Astrocyte of the hippocampus (primary cell): Measurements from ENCODE around the gene LRRC1.

Source experiments
- DNase-seq: peaks from one replicate; pipeline ENCODE4 v3.0.0; 2011; ENCODE audit warnings: low read depth, low spot score

LRRC1 gene

DNA sequence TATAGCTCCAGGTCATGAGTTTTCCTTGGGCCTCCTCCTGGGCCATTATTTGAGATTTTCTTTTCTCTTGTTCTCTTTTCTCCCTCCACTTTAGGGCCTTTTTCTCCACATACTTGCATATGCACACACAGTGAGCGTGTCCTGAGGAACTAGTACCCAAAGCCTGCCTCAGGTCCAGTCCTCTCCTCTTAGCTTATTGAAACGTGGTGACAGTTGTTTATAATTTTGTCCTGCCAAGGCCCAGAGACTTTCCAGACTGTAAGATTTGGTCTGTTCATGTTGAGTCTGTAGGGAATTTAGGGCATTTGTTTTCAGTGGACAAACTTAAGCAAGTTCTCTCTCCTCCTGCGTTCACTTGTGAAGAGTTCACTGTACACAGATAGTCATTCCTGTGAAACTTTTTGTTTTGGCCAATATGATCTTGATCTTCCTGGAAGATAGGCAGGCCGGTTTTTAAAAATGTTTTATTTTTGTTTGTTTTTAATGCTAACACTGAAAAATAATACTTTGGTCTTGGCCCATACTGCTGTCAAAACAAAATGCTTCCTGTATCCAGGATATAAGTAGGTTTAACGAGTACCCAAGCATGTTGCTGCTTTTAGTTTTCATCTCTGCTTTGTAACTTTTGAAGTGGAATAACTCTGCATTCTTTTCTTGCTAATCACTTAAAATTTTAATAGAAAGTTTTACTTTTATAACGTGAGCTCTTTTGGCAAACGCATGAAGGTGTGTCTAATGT is 20.7 kb downstream of the LRRC1 start:
- no peak for DNase-seq

DNA sequence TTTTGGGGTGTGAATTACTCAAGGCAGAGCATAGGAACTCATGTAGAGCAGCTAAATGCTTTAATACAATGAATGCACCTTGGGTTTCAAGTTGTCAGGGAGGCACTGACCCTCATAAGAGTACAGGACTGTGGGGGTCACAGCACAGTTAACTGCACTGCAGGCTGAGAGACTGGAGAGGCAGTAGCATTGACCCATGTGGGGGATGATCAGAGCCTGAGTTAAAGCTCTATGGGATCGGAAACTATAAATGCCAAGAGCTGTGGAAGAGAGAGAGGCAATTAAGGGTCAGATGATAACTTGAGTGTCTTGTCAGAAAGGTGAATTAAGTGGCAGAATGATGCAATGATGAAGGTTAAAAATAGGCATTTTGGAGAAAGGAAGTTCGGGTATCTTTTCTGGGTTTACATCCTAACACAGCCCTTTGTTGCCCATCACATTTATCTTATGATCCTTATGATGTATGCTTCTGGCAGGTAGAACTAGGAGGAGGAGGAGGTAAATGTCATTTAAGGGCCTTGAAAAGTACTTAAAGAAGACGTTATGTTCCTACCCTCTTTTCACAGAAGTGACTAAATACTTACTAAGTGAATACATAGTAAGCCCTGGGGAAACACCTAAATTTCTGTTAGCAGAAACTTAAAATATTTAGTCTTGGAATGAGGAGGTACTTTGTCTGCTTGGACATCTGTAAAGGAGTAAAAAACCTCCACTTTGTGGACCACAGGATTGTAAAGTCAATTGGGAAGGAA is 24.2 kb downstream of the LRRC1 start:
- no peak for DNase-seq

DNA sequence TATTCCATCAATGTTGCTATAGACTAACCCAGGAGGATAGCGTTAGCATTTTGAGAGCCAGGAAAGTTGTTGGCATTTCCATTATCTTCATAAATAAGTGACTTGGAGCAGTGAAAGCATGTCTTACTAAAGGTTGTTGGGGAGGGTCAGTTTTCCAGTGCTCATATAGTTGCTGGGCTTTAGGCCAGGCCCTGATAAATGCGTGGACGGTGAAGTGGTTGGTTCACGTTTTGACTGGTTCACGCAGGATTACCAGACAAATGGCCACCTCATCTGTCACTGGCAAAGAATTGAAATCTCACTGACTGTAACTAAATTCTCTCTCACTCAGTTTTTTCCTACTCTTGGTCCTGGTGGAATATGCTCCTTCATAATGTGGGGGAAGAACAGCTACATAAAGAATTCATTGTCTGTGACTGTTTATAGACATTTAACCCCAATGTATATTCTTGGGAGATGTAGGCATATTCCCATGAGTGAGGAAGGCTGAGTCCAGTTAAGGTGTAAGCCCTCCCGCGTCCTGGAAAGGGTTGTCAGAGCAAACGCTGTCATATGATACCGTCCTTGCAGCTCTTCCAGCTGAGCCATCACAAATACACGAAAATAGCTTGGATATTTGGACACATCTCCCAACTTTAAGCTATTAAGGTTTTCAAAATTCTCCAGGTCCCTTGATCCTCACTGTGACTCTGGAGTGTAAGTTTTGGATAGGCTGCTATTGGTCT is 27.8 kb downstream of the LRRC1 start:
- no peak for DNase-seq

DNA sequence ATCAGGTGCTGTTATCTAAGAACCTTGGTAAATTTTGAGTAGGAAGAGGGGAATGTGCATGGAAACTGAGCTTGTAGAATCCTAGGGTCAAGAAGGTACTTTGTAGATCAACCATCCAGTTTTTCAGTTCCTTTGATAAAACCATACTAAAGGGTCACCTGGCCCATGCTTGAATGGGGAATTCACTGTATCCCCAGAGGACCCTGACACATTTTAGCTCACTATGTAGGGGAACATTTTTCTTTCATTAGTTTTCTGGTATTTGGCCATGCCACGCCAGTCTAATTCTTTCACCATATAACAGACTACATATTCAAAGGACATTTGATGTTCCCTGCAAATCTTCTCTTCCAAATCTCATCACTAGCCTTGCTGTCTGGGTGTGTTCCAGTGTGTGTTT is 29.9 kb downstream of the LRRC1 start:
- DNase-seq, result no peak

DNA sequence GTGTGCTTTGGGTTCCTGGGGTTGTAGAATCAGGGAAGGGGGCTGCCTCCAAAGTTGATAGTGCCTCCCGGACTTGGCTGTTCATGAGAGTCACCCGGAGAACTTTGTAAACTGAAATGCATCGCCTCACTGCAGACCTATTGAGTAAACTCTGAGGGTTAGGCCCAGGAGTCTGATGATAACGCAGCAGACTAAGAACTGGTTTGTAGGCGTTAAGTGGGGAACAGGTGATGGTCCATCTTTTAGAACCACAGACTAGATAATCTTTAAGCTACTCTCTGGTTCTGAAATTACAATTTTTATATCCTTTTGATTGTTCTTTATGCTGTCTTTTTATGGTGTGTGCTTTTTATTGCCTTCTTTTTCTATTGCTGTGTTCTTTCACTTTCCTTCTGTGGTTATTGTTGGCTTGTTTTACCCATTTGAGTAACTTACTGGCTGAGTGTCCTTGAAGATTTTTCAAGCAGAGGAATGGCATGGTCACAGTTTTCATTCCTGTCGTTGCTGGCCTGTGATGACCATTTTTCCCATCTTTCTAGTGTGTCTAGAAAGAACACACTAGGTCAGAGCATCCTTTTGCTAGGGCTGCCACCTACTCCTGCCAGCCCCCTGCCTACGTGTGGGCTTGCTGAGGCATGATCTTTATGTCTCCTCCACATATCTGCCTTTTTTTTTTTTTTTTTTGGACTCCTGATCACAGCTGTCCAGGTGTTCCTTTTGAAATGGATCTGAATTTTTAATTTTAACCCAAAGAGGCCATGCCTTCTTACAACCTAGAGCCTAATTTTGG is 30.9 kb downstream of the LRRC1 start:
- DNase-seq, result no peak

DNA sequence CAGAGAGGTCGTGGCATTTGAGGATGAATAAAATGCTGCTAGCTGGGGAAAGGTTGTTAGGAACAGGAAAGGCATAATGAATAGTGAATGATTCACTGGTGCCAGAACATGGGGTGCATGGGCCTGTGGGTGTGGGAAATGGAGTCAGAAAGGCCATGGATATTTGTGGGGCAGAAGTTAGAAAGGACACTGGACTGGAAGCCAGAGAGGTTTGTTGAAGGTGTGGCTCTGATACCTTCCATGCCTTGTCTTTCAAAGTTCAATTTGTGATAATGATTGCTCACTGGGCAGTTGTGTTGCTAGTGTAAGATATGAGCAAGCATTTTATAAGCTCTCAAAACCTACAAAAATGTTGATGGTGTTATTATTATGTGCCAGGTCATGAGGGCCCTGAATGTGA is 32.7 kb downstream of the LRRC1 start:
- no peak for DNase-seq

DNA sequence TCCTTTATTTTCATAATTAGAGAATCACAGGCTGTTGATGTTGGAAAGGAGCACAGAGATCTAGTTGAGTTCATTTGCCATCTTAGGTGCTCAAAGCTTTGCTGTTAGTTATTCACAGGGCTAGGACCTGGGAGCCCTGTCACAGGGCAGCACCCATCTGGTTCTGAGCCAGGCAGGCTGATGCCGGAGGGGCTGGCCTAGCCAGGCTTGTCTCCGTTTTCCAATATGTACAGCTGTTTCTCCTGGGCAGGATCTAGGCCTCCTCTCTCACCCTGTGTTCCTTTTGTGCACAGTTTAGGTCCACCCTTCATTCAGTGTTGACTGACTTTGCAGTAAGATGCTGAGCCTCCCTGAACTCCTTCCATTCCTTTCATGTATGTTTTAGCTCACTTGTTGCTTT is 33.4 kb downstream of the LRRC1 start:
- DNase-seq, result no peak

DNA sequence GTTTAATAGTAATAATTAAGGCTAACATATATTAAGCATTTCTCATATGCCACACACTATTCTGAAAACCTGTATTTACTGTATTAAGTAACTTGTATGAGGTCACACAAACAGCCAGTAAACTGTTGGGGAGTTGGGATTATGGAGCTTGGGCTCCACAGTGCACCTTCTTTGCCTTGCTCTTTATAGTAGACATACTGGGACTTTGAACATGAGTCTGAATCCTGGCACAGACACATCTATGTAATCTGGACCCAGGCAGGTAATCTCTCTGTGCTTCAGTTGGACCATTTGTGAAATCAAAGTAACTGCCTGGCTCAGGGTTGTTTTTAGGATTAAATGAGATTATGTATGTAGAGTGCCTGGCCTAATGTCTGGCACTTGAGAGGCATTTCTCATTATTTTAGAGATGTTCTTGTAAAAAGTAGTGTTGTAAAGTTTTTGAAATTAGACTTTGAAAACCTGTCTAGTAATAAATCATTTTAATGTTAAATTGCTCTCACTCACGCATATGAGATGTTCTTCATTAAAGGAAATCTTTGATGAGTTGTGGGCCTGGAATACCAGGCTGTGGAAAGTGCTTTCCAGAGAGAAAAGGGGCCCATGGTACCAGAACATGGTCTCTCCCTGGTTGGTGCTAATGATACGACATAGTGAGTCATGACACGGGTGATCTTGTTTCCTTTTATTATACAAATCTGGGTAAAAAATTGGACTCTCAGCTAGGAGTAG is 34.3 kb downstream of the LRRC1 start:
- no peak for DNase-seq

DNA sequence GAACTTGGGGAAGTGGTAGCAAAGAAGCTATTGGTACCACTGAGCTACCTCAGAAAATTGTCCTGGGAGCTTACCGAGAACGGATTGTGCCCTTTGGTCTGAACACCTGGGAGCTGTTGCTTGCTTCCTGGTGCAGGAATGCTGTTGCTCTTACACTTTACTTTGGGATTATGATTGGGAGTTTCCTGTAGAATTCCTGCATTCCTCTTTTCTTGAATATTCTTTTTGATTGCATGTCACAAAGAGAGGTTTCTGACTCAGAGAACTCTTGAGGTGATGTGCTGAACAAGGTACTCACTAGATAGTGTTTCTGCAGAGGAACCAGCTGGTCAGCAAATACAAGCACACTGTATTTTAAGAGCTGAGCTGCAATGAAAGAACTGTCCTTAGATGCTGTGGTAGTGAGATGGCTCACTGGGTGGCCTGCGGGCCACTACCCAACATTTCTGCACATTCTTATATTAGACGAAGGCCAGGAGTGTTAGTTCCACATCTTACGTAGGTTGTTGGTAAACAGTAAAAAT is 35.0 kb downstream of the LRRC1 start:
- DNase-seq, result no peak

DNA sequence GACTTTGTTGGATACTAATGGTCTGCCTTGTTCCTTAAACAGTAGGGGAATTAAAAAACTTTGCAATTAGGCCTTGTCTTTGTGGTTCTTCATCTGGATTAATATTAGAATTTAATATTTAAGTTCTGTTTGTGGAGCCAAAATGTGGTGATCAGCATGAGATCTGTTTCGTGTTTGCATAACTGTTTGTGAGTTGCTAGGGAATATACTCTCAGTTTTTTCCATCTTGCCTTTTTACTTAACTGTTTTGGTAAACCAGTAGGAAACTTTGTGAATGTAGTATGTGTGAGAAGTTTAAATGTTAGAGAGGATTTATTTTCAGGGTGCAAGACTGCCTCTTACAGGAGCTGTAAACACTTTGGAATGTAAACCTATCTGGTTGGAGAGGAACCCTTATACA is 35.6 kb downstream of the LRRC1 start:
- no peak for DNase-seq

DNA sequence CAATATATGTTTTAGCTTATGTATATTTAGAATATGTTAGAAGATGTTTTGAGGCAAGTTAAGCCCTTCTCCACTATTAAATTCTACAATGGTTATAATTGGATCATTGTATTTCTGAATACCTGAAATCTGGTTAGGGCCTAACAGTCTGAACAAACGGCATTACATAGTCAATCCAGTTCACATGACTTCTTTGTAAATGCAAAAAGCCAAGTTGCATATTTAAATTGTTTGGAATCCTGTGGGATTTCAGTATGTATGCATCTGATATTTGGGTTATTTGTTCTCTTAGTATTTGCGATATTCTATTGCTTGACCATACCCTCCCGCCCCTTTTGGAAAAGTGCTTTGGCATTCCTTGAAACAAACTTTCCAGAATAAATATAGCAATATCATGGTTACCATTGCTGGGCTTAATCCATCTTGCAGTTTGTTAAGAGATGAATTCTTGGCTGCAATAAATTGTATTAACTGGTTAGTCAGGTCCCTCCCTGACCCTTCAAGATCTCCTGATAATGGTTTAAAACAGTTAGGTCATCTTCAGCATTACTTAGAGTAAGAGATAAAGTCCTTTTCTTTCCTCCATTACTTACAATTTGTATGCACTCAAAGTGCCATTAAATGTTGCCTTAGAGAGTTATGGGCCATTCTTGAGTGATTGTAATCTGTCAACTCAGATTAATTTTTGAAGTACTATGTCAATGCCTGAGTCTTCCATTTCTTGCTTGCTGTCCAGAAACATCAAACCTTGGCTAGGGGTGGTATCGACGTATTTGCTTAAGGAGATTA is 36.5 kb downstream of the LRRC1 start:
- no peak for DNase-seq

DNA sequence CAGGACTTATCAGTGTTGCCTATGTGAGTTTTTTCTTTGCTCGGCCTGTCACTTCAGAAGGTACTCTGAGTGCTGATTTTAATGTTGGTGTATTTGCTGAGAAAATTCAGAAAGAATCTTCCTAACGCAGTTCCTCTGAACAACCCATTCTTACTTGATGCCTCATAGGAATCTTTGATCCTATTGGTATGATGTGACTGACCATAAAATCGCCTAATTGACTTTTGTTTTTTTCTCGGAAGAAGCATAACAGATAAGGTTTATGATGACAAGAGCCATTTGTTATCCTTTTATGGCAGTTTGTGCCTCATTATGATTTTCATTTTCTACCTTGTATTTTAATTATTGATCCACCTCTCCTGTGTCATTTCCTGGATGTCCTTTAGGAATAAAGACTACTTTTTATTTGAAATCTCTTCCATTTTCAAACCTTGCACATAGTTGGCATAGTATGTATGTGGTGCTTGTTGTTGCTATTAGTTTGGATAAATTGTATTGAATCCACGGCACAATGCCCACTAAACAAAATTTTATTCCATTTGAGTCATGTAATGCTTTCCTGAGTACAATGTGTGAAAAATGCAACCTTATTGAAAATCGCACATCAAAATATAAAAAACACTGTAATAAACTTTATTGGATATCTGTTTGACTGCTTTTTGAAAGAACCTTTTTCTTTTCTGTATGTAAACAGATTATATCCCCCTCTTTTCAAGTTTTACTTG is 37.3 kb downstream of the LRRC1 start:
- no peak for DNase-seq

DNA sequence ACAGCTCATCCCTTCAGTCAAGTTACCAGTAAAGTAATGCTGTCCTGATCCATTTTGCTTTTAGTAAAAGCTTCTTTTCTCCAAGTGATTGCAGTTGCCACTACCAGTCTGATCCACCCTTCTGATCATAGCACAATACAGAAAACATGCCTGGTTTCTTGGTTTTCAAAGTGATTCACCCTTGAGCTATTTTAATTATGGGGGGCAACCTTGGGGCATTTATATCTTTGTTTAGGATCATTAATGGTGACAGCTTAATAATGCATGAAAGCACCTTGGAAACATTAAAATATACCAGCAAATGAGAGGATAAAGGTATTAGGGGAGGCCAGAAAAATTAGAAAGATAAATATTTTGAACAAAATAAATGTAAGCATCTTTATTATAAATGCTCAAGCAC is 38.4 kb downstream of the LRRC1 start:
- peak; percentile 44 for DNase-seq

DNA sequence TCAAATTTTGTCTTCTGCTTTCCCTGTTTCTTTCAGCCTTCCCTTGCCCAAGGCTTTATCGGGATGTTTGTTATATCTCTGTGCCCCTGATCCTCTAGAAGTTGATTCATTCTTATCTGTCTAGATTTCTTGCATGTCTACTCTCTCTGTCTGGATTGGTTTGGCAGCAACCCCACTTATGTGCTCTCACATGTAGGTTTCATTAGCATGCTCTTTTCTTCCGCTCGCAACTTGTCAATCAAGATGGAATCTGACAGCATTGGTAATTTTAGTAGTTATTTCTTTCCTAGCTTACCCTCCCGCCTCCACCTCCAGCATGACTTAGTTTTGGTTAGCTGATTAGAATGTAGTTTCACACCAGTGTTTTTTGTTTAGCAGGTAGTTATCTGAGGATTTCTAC is 39.3 kb downstream of the LRRC1 start:
- no peak for DNase-seq

DNA sequence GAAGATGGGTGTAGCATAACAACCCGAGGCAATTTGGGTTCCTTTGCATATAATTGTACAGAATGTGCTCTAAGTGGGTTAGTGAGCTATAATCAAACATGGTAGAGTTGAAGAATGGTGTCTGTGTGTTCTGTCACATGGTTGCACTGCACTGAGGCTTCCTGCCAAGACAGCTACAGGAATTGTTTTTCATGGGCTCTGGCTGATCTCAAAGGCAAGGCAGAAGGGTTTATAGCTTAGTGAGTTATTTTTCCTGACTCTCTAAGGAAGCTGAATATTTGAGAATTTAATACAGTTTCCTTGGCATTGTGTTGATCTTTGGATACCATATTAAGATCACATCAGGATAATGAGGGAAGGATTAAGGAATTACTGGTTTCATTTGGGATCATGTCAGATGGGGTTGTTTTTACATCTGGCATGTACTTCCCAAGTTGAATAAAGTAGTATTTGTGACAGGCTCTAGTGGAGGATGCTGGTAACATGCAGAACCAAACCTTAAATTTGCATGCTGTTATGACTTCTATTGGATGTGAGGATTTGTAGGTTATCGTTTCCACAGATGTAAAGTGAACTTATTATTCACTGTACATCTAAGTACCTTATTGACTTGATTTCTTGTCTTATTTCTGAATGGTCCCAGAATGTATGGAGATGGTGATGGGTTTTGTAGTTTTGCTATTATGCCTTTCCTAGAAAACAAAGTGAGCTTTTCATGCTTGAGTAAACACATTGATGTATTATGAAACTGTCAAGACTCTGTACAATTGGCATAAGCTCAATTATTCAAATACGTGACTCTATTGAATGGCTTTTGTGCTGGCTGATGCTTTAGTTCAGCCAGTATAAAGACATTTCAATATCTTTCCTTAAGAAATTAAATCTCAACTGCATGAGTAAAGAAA is 43.3 kb downstream of the LRRC1 start:
- peak; percentile 63 for DNase-seq

DNA sequence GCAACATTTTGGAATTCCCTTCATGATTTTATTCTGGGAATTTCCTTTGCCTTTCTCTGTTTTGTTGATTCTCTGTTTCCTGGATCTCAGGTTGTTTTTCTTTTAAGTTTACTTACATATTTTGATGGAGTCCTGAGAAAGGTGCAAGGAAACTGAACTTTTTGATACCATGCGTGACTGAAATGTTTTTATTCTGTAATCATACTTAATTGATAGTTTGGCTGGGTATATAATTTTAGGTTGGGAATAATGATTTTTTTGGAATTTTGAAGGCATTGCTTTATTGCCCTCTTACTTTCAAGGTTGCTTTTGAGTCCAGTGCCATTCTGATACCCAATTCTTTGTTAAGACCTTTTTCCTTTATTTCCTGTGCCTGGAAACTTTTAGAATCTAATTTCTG is 45.2 kb downstream of the LRRC1 start:
- no peak for DNase-seq

DNA sequence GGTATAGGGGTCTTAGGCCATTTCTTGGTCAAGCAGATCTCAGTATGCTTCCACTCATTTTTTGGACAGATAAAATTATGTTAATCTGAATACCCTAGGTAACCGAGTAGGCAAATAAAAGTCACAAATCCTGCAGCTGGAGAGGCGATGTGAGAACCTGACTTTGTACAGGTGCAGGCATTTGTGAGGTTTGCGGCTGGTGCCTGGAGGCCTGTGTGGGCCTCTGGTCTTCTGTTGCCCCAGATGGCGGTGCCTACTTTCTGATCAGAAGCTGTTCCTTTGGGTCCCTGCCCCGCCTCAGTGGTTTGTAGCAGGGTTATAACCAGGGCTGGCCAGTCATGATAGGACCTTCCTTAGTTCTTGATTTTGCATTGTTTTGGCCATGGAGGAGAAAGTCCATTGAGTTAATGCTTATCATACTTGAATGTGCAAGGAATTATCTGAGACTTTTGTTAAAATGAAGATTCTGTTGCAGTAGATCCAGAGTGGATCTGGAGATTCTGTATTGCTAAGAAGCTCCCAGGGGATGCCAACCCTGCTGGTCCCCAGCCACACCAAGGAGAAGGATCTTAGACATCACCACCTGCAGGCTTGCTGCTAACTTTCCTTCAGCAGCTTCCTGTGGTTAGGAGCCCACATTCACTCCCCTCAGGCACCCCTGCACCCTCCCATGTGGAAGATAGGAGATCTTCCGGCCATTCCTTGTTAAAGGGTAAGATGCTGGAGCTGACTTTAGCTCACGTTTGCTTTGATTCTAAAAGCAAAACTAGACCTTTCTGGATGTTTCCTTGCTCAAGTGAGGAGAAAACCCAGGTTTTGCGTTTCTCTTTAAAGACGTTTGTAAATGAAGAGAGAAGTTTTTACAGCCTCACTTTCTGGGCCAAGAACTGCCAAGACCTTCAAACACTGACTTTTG is 50.7 kb downstream of the LRRC1 start:
- no peak for DNase-seq
